DMS53 (cell line): ENCODE results near the gene ABHD17C.
"Not testable (repeated sequence)": the region's sequence is repeated elsewhere in the genome, so short reads cannot be mapped to it uniquely, and the experiment has no call there.

Experiments used
- DNase-seq: peaks from one replicate; lab custom pipeline; 2025; lab: John Stamatoyannopoulos, UW

ABHD17C gene

DNA sequence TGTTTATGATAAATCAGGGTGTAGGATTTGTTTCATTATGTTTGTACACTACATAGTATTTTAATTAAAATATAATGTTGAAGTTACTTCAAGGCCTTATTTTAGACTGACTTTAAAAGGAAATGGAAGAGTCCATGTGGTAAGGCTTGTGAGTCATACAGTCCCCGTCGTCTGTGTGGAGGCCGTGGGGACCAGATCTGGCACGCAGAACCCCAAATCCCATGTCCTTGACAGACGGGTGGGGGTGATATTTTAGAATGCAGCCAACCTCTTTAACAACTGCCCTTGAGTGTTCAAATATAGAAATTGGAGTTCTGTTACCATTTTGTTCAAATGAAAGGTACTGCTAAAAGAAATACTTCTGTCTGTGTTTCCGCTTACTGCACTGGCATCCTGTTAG lies 35.8 kb downstream of the ABHD17C start:
- no peak for DNase-seq

DNA sequence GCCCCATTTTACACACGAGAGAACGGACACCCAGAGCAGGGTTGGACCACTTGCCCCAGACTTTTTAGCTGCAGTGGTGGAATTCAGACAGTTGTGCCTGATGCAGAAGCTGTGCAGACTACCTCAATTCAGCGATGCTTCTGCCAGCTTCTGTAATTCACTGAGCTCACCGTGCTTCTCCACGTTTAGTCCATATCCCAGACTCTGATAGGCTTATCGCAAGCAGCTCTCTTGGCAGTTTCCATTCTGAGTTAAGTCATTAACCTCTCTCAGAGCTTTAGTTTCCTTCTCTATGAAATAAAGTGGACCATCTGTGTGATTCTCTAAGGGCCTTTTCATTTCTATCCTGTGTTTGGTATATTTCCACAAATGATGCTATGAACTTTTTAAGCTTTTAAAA lies 37.1 kb downstream of the ABHD17C start:
- DNase-seq = no peak

DNA sequence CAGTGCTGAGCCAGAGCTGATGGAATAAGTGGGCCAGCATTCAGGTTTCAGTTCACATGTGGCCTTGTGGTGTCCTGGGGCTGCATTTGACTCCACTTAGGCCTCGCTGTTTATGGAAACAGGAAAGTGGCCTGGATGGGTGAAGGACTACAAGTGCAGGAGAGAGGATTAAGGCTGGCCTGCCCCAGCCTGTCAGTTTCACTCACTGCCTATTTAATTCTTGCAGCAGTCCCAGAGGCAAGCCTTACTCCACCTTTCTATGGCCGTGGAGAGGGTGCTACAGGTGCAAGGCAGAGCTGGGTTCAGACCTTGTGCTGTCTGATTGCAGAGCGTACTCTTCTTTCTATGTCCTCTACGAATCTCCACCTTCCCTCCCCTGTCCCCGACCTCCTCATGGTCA lies 37.7 kb downstream of the ABHD17C start:
- no peak for DNase-seq

DNA sequence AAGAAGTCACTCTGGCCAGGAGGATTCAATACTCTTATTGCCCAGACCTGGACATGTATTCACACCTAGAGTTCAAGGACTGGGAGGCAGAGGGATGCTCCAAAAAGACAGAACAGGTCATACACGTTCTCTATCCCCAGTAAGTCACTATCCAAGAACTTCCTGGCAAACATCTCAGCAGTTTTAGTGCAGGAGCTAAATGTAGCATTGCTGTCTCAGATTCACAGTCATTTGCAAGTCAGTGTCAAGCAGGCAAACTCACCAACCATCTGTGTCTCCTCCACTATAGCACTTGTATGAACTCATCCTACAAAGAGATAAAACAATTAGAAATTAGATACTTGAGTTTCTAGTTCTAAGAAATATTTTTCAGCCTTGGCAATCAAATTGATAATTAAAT lies 38.4 kb downstream of the ABHD17C start:
- DNase-seq = no peak

DNA sequence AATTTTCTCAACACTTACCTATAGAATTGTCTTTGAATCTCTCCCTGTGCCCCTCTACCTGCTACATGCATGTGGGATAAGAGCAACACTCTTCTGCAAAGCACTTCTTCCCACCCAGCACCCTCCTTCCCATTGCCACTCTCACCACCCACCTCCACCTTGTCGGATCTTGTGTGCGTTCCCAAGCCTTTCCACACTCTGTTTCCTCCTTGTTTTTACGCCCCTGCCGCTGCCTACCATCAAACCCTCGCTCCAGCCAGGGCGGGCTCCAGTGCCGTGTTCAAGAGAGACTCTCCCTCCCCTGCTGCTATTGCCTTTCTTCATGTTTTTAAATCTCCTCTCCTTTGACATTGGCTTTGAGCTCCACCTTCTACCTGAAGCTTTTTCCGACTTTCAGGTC lies 40.2 kb downstream of the ABHD17C start:
- no peak for DNase-seq

DNA sequence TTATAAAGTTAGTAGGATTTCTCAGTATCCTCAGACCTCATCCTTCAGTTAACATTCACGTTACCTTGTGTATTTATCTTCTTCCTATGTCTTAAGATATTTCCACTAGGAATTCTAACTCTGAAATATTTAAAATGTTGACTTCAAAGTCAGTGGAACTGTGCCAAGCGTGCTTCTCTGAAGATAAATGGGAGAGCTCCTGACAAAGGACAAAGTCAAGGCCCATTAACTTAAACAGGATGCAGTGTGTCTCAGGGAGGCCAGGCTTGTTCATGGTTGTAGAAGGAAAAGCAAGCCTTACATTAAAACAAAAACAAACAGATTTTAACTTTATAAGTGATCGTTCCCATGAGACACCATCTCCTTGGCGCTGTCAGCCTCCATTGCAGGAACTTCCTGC lies 41.5 kb downstream of the ABHD17C start:
- no peak for DNase-seq

DNA sequence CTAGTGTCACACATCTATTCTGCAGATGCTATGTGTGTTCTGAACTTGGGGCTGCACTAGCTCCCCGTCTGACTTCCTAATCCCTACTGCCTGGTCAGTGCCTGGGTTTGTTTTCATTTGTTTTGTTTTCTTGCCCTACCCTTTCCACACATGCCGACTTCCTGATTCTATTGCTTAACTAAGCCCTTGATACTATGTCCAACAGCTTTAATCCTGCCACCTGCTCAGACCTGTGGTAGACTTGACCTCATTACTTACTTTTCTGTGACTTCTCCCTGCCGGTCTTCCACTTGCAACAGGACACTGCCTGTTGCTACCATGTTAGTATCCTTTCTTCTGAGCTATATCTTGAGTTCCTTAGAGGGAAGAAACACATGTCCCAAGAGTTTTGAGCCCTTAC lies 44.8 kb downstream of the ABHD17C start:
- peak; percentile 51 for DNase-seq

DNA sequence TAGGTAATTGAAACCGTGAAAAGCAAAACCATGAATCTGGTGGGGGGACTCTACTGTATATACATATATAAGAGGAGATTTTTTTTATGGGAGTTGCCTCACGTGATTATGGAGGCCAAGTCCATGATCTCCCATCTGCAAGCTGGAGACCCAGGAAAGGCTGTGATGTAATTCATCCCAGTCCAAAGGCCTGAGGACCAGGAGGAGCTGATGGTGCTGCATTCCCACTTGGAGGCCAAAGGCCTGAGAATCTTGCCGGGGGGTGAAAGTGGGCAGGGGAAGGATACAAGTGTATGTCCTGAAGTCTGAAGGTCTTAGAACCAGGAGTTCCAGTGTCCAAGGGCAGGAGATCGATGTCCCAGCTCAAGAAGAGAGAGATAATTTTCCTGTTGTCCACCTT lies 47.0 kb downstream of the ABHD17C start:
- no peak for DNase-seq

DNA sequence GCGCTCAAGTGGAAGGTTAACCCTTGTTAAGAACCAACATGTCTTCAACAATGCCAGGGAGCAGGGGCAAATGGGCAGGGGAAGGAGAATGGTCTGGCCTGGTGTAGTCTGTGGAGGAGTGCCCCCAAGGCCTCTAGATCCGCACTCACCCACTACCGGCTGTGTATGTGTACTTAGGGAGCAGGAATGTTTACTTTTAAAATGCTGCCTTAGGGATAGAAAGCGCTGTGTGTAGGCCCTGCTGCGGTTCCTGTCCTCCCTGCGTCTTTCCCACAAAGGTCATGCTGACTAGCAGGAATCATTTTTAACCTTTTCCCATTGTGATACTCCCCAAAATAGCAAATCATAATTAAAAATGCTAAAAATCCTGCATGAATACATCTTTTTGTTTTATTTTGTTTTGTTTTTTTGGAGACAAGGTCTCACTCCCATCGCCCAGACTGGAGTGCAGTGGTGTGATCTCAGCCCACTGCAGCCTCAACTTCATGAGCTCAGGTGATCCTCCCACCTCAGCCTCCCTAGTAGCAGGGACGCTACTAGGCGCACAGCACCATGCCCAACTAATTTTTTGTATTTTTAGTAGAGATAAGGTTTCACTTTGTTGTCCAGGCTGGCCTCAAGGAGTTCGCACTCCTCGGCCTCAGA lies 48.2 kb downstream of the ABHD17C start:
- peak; percentile 73 for DNase-seq

DNA sequence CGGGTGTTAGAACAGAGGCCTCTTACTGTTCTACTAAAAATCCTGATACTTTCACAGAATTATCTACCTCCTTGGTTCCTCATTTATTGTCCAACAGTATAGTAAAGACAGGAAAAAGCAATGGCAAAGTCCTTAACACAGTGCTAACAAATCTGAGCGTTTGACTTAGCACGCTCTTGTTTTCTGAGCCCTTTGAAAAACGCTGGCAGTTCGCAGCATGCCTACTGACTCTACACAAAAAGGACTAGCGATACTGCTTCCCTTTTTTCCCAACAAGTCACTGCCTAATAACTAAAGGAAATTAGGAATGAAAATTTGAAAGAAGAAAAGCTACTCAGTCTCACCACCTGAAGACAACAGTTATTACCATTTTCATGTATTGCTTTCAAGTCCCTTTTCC lies 49.3 kb downstream of the ABHD17C start:
- no peak for DNase-seq

DNA sequence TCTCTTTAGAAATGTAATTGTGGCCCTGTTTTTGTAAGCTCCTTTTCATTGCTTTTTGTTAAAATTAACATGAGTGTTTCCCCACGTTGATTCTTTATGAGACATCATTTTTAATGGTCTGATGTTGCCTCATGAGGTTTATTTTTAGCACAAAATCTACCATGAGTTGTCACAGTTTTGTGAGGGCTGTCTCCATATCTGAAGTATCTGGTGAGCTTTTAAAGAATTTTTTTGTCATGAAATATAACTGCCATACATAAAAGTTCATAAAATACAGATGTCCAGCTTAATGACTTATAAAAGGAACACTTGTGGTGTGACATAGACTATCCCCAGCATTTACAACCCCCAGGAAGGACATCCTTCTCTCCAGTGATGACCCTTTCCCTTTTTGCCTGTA lies 49.7 kb downstream of the ABHD17C start:
- DNase-seq = no peak

DNA sequence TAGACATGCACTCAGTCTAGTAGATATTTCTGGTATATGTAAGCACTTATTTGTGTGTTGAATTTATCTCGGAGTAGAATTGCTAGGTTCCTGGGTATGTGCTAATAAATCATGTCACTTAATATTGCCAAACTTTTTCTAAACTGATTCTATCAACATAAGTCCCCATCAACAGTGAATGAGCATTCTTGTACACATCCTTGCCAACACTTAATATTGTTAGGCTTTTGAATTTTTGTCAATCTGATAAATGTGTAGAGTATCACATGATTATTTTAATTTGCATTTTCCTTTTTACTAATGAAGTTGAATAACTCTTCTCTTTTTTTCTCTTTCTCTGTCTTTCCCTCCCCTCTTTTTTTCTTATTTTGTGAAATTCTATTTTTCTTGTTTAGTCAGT lies 50.8 kb downstream of the ABHD17C start:
- no peak for DNase-seq

DNA sequence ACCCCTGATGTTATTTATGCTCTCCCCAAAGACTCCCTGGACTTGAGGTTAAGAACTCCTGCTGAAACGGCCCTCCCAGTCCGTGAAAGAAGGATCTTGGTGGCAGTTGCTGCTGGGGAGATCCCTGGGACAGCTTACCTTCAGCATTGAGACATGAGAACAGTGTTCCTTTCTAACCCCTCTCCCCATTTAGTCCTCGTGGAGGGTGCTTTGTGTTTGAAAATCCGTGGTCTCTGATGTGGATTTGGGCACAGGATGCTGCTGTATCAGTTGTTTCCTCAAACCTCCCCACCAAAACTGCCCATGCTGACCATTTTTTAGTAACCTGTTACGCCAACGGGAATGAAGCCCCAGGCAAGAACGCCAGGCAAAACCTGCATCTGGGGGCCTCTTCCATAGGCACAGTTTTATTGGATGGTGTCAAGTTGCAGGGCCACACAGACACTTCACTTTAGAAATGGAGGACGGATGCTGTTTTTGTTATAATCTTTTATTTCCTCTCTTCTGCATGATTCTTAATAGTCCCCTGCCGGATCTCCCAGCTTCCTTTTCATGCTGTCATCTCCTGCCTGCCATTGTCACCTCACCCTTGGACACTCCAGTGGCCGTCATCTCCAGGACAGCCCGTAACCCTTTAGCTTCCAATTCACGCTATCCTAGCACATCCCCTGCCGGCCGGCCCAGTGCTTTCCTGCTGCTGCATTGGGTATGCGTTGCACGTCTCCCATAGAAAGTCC lies 52.4 kb downstream of the ABHD17C start:
- no peak for DNase-seq

DNA sequence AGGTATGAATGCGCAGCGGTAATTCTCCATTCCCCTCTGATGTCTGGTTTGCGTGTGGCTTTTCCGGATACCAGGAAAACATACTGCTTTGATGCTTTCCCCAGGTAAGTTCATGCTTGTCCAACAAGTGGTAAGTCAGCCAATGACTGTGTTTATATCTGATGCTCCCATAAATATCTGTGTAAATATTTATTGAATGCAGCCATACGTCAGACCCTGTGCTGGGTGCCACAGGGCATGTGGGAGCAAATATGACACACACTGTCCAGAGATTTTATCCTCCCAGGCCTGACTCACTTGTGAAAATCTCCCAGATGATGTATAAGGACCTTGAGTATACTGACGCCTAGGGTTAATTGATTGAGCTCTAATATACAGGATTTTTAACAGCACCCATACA lies 54.5 kb downstream of the ABHD17C start:
- peak; percentile 91 for DNase-seq

DNA sequence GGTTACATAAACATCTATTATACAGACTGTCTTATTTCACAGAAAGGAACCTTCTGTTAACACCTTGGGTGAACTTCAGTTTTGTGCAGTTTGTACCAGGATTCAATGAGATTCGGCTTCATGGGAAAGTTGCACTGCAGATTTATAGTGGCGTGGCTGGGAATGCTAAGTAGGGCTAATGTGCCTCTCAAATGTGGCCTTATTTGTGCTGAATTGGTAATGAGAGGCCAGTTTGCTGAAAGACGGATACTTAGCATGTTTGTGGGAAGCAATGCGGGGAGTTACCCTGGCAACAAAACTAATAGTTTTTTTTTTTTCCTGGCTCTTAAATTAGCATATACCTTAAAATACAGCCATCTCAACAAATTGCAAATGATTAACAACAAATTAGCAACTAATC lies 55.5 kb downstream of the ABHD17C start:
- DNase-seq = no peak

DNA sequence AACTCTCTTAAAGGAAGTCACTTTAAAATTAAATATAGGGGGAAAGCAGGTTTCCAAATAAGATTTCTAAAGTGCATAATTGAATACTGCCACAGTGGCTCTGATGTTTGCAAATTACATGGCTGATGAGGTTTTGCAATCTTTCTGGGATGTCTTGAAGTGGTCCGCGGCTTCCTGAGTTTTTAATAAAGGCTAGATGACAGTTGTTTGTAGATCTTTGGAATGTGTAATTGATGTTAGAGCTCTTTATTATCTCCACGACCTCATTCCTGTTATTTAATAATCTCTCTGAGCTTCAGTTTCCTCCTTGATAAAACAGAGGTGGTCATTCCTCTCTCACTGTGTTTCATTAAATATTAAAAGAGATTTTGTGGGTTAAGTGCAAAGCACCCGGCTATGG lies 57.1 kb downstream of the ABHD17C start:
- no peak for DNase-seq

DNA sequence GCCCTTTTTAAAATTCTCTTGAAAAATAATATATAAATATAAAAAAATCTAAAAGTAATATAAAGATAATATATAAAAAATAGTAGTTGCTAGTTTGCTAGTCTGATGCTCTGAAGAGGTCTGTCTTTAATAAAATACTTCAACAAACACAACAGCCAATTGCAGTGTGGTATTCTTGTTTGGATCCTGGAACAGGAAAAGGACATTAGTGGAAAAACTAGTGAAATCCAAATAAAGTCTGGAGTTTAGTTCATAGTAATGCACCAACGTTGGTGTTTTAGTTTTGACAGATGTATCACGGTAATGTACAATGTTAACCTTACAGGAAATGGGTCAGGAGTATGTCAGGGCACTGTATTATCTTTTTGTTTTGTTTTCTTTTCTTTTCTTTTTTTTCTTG lies 58.1 kb downstream of the ABHD17C start:
- no peak for DNase-seq

DNA sequence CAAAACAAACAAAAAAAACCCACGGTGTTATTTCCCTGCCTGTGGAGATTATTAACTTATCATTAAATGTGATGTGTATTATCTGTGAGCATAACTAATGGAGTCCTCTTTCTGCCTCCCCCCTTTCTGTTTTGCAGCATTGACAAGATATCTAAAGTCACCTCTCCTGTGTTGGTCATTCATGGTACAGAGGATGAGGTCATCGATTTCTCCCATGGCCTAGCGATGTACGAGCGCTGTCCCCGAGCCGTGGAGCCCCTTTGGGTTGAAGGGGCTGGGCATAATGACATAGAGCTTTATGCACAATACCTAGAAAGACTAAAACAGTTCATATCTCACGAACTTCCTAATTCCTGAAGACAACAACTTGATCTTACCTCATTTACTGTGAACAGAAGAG lies 58.9 kb downstream of the ABHD17C start:
- DNase-seq = no peak

DNA sequence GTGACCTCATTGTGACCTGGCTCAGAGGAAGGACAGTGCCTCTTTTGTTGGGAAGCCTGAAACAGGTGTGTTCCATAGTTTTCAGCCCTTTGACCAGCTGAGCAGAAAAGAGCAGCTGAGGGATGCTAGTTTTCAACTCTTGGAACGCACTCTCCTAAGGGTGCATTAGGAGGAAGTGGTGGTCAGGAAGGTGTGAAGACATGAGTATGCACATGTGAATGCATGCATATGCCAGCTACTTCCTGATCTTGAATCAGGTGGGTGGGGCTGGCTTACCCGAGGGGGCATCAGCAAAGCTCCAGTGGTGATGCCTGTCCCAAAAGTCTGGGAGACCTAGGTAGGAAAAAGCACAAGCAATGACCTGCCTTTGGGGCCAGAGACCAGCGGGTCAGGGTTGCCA lies 60.8 kb downstream of the ABHD17C start:
- DNase-seq = no peak

DNA sequence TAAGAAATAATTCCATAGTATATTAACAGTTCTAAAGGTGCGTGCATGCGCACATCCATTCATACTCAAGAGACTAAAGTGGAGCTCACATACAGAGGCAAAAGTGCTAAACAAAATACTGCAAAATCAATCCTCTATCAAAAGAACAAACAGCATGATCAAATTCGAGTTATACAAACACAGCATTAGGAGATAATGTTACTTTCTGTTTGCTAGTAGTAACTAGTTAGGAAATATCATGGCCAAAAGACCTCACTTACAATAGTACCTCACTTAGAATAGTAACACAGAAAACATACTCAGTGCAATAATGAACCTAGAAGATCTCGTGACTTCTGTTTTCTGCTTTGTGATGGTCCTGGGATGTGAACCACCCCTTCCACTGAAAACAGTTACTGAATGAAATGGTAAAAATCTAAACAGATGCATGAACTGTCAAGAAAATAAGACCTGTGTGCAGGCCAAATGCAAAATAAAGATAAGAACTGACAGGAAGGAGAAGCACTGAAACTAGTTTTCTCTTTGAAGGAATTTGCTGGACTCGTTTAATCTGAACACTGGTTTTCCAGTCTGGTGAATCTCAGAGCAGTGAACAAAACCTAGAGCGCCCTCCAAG lies 63.1 kb downstream of the ABHD17C start:
- DNase-seq = no peak

DNA sequence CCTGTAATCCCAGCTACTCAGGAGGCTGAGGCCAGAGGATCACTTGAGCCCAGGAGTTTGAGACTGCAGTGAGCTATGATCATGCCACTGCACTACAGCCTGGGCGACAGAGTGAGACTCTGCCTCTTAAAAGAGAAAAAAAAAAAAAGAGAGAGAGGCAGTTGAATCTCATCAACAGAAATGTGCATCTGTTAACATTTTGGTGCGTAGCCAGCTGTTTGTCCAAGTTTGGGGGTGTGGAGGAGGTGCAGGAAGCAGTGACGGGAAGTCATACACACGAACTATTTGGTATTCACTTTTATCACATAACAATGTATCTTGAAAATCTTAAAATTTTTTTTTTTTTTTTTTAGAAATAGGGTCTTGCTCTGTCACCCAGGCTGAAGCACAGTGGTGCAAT lies 65.8 kb downstream of the ABHD17C start:
- DNase-seq = no peak

DNA sequence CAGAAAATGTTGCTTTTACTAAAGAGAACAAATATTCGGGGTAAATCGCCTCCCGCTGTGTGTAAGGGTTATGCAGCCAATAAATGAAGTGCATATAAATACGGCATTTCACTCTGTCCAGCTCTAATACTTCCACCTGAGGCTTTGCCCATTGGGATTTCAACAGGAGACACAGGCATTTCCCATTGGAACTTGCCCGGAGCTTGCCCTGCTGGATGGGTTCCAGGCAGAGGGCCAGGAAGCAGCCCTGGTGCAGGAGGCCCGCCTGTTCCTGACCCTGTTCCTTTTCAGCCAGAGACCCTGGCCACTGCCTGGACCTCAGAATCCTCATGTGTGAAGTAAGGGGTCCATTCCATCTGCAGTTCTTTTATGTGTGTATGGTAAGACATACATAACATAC lies 66.6 kb downstream of the ABHD17C start:
- DNase-seq = no peak

DNA sequence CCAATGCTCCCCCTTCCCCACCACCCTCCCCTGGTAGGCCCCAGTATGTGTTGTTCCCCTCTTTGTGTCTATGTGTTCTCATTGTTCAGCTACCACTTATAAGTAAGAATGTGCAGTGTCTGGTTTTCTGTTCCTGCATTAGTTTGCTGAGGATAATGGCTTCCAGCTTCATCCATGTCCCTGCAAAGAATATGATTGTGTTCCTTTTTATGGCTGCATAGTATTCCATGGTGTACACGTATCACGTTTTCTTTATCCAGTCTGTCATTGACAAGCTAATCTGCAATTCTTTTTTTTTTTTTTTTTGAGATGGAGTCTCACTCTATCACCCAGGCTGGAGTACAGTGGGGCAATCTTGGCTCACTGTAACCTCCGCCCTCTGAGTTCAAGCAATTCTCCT lies 68.1 kb downstream of the ABHD17C start:
- not testable (repeated sequence) for DNase-seq

DNA sequence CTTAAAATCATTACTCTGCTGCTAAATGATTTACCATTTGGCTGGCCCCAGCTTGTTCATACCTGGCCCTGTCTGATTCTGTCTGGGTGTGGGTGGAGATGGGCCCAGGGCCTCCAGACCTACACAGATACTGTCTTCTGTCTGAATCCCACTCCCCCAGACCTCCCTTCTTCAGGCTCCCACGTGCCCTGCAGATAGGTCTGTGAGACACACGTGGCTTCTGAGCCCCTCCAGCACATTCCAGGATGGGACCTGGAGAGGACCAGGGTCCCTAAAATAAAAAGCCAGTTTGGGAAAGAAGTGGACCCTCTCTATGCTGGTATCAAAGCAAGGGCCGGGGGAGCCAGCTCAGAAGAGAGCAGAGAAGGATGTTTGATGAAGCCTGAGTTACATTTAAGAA lies 69.4 kb downstream of the ABHD17C start:
- no peak for DNase-seq
